Esophagus mucosa (tissue), 1 donor: ENCODE data around the gene VSTM4. TPM values are rescaled to one million over a fixed set of nuclear protein-coding genes. Genes with fewer than 3 reads are reported as not detected.

ENCODE experiments used
- total RNA-seq: library from RNA; stranded (reverse); gene quantifications from one replicate; pipeline ENCODE4 v1.2.4, GENCODE V29; 2023
- donor health status: DM: yes; HTN: yes; CAD: no.

The VSTM4 gene
- total RNA-seq, 1 donor from 2014 or later = 0.68 TPM

Other genes with a start within 250 kb of the VSTM4 start
- not detected for gene LRRC18, start 175.7 kb downstream of the VSTM4 start, total RNA-seq
- not detected for gene FAM170B, start 18.5 kb upstream of the VSTM4 start, total RNA-seq
- 3.8 TPM for gene TMEM273, start 72.9 kb upstream of the VSTM4 start, total RNA-seq
- gene C10orf71, start 183.6 kb upstream of the VSTM4 start, total RNA-seq = not detected